HepG2 (cell line): ENCODE measurements around the gene TOB1. TPM values are rescaled to one million over a fixed set of nuclear protein-coding genes. Genes with fewer than 3 reads are reported as not detected.

ENCODE experiments used
- ATF6 ChIP-seq: sonication (generic); formaldehyde crosslinking; conservative IDR thresholded peaks from 2 replicates; pipeline ENCODE4 v1.4.0; 2020; ENCODE audit warnings: missing genetic modification reagents
- ATRX ChIP-seq: sonication (generic); formaldehyde crosslinking; IDR thresholded peaks from 2 replicates; pipeline ENCODE4 v1.4.0; 2020; ENCODE audit warnings: missing genetic modification reagents, borderline replicate concordance
- CBX5 ChIP-seq: sonication (generic); formaldehyde crosslinking; IDR thresholded peaks from 2 replicates; pipeline ENCODE4 v1.4.0; 2020; ENCODE audit warnings: missing genetic modification reagents, borderline replicate concordance
- CREM ChIP-seq, 2 experiments: sonication (generic) in 1 of 2; formaldehyde crosslinking in 1 of 2; IDR thresholded peaks; 2 replicates each; pipeline versions ENCODE4 v1.4.0 to v1.6.1; 2016 to 2020; ENCODE audit warnings: antibody characterized with exemption in 1 of 2, mild to moderate bottlenecking in 1 of 2, missing genetic modification reagents in 1 of 2
- DRAP1 ChIP-seq: IDR thresholded peaks from 2 replicates; pipeline ENCODE4 v1.6.1; 2016; ENCODE audit warnings: missing genetic modification reagents, missing compliant biosample characterization
- EHMT2 ChIP-seq: fragments of 200-600 bp; sonication (generic); IDR thresholded peaks from 2 replicates; pipeline ENCODE4 v1.7.0; 2017; ENCODE audit warnings: antibody characterized with exemption, low read depth, low read length, borderline replicate concordance
- GFI1 ChIP-seq: sonication (generic); formaldehyde crosslinking; IDR thresholded peaks from 2 replicates; pipeline ENCODE4 v1.5.0; 2020; ENCODE audit warnings: missing genetic modification reagents, mild to moderate bottlenecking, borderline replicate concordance
- HDAC1 ChIP-seq: sonication (generic); formaldehyde crosslinking; IDR thresholded peaks from 2 replicates; pipeline ENCODE4 v1.5.1; 2020; ENCODE audit warnings: mild to moderate bottlenecking, missing genetic modification reagents
- HDAC2 ChIP-seq: sonication (generic); formaldehyde crosslinking; IDR thresholded peaks from 2 replicates; pipeline ENCODE4 v1.4.0; 2020; ENCODE audit warnings: missing genetic modification reagents
- HMG20A ChIP-seq: IDR thresholded peaks from 2 replicates; pipeline ENCODE4 v1.6.1; 2016; ENCODE audit warnings: borderline replicate concordance
- NCOA5 ChIP-seq: sonication (generic); formaldehyde crosslinking; IDR thresholded peaks from 2 replicates; pipeline ENCODE4 v1.4.0; 2020; ENCODE audit warnings: missing genetic modification reagents
- NFE2 ChIP-seq: sonication (generic); formaldehyde crosslinking; IDR thresholded peaks from 2 replicates; pipeline ENCODE4 v1.4.0; 2020; ENCODE audit warnings: missing genetic modification reagents
- SAFB2 ChIP-seq: sonication (generic); formaldehyde crosslinking; IDR thresholded peaks from 2 replicates; pipeline ENCODE4 v1.5.1; 2020; ENCODE audit warnings: missing genetic modification reagents, low read depth, mild to moderate bottlenecking, borderline replicate concordance
- SCMH1 ChIP-seq: sonication (generic); formaldehyde crosslinking; IDR thresholded peaks from 2 replicates; pipeline ENCODE4 v1.9.0; 2021; ENCODE audit warnings: missing genetic modification reagents, mild to moderate bottlenecking, borderline replicate concordance
- SNAPC5 ChIP-seq: sonication (generic); formaldehyde crosslinking; IDR thresholded peaks from 2 replicates; pipeline ENCODE4 v1.8.1; 2023; ENCODE audit warnings: mild to moderate bottlenecking, missing genetic modification reagents, borderline replicate concordance
- STAT5B ChIP-seq: sonication (generic); formaldehyde crosslinking; IDR thresholded peaks from 2 replicates; pipeline ENCODE4 v1.4.0; 2020; ENCODE audit warnings: missing genetic modification reagents
- ZBTB7A ChIP-seq: sonication (generic); formaldehyde crosslinking; IDR thresholded peaks from 2 replicates; pipeline ENCODE4 v1.8.0; 2022; ENCODE audit warnings: mild to moderate bottlenecking, missing genetic modification reagents
- ZFP82 ChIP-seq: sonication (generic); formaldehyde crosslinking; IDR thresholded peaks from 2 replicates; pipeline ENCODE4 v1.5.1; 2020; ENCODE audit warnings: mild to moderate bottlenecking, missing genetic modification reagents, borderline replicate concordance
- ZNF331 ChIP-seq: sonication (generic); formaldehyde crosslinking; IDR thresholded peaks from 2 replicates; pipeline ENCODE4 v1.4.0; 2020; ENCODE audit warnings: missing genetic modification reagents
- ZNF615 ChIP-seq: sonication (generic); formaldehyde crosslinking; IDR thresholded peaks from 2 replicates; pipeline ENCODE4 v1.5.0; 2020; ENCODE audit warnings: mild to moderate bottlenecking, missing genetic modification reagents, borderline replicate concordance
- ZNF878 ChIP-seq: sonication (generic); formaldehyde crosslinking; IDR thresholded peaks from 2 replicates; pipeline ENCODE4 v1.8.1; 2023; ENCODE audit warnings: mild to moderate bottlenecking, missing genetic modification reagents, moderate library complexity
- polyA plus RNA-seq, 8 experiments: library from polyadenylated mRNA; depleted of rRNA in 3 of 8; stranded (reverse) in 7 of 8; unstranded in 1 of 8; fragments of >200 nt; fragmentation: Illumina TruSeq in 4 of 8; extraction: Trizol in 4 of 8; gene quantifications; 2 replicates each; pipeline versions ENCODE4 v1.2.1 to v1.2.3, GENCODE V29; 2011 to 2016; ENCODE audit warnings: low read depth in 4 of 8, missing spikeins in 1 of 8, mixed read lengths in 1 of 8; ENCODE audit not compliant: insufficient read depth in 1 of 8
- total RNA-seq, 5 experiments: library from RNA; depleted of rRNA; stranded (reverse); fragments of >200 nt; fragmentation: Illumina TruSeq; extraction: Trizol; gene quantifications; 2 replicates each; pipeline ENCODE4 v1.2.3, GENCODE V29; 2016; ENCODE audit warnings: low read depth in 1 of 5
- TF ChIP-seq, protein P1 (sequence below): sonication (generic); formaldehyde crosslinking; IDR thresholded peaks from 2 replicates; pipeline ENCODE4 v1.5.0; 2020; ENCODE audit warnings: missing genetic modification reagents
- TF ChIP-seq, protein P2 (sequence below), 2 experiments: sonication (generic) in 1 of 2; formaldehyde crosslinking in 1 of 2; IDR thresholded peaks; 2 replicates each; pipeline versions ENCODE4 v1.4.0 to v1.6.1; 2018 to 2020; ENCODE audit warnings: missing genetic modification reagents in 2 of 2, borderline replicate concordance in 1 of 2, low read depth in 1 of 2, mild to moderate bottlenecking in 1 of 2, missing biosample characterization in 1 of 2

The TOB1 gene
- total and polyA plus RNA-seq, 2 of the 13 experiments (the other 11 are each of a cell fraction or from before 2014, with no cell fraction given): 21.9 to 57.7 TPM

- TF ChIP-seq STAT5B (no peak), ZNF331 (CRISPR knock-in tag) (peak; percentile 29; the same call in 1 of the 2 replicates), GFI1 (CRISPR knock-in tag) (0 out of 2 replicates have a peak, but pooled peaks have one; percentile 10), ZNF878 (CRISPR knock-in tag) (0 out of 2 replicates have a peak, but pooled peaks have one; percentile 42), EHMT2 (no peak), ZFP82 (CRISPR knock-in tag) (peak; percentile 1; the same call in 1 of the 2 replicates), CBX5 (peak; percentile 47; the same call in 1 of the 2 replicates), NFE2 (no peak), ZNF615 (CRISPR knock-in tag) (no peak), CREM (IDR thresholded peaks at IDR 0.05) (peak; percentile 62), CREM (CRISPR knock-in tag; IDR thresholded peaks at IDR 0.05) (no peak), SCMH1 (no peak), HMG20A (CRISPR knock-in tag) (no peak), HDAC2 (CRISPR knock-in tag) (peak; percentile 29; the same call in 1 of the 2 replicates), HDAC1 (CRISPR knock-in tag) (peak; percentile 64), ATRX (CRISPR knock-in tag) (no peak), DRAP1 (CRISPR knock-in tag) (0 out of 2 replicates have a peak, but pooled peaks have one; percentile 21), SNAPC5 (CRISPR knock-in tag) (0 out of 2 replicates have a peak, but pooled peaks have one; percentile 74), ZBTB7A (no peak), ATF6 (CRISPR knock-in tag) (no peak), NCOA5 (no peak), SAFB2 (CRISPR knock-in tag) (0 out of 2 replicates have a peak, but pooled peaks have one; percentile 22)
- TF ChIP-seq, protein P1, sequence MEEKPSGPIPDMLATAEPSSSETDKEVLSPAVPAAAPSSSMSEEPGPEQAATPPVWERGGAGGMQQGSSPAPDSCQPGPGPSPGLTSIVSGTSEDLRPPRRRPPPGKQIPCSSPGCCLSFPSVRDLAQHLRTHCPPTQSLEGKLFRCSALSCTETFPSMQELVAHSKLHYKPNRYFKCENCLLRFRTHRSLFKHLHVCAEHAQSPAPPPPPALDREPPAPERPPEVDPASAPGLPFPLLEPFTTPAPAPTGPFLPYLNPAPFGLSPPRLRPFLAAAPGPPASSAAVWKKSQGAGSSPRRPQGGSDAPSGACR (CRISPR knock-in tag): no peak
- TF ChIP-seq, protein P2, sequence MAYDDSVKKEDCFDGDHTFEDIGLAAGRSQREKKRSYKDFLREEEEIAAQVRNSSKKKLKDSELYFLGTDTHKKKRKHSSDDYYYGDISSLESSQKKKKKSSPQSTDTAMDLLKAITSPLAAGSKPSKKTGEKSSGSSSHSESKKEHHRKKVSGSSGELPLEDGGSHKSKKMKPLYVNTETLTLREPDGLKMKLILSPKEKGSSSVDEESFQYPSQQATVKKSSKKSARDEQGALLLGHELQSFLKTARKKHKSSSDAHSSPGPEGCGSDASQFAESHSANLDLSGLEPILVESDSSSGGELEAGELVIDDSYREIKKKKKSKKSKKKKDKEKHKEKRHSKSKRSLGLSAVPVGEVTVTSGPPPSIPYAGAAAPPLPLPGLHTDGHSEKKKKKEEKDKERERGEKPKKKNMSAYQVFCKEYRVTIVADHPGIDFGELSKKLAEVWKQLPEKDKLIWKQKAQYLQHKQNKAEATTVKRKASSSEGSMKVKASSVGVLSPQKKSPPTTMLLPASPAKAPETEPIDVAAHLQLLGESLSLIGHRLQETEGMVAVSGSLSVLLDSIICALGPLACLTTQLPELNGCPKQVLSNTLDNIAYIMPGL (CRISPR knock-in tag; IDR thresholded peaks at IDR 0.05; ENCODE audit: borderline replicate concordance in 1 of 2, low read depth in 1 of 2): peak in 1 of 2 experiments; percentile 41; a peak in 2 of 4 replicates
Observed at GRCh38 chr17:50865060-50865867, 890 bp downstream of the TOB1 start (continued).
